GM10847 (cell line): ENCODE results near the gene MGAT5.

ENCODE experiments used
- POLR2A ChIP-seq: IDR thresholded peaks from 2 replicates; pipeline ENCODE4 v1.6.1; 2011; ENCODE audit not compliant: insufficient read length; ENCODE audit errors: extremely low read depth

MGAT5 gene

GRCh38 chr2:134226601-134227000 is 27.3 kb upstream of the MGAT5 start:
- no peak for TF ChIP-seq POLR2A

GRCh38 chr2:134227666-134228065 is 26.2 kb upstream of the MGAT5 start:
- TF ChIP-seq POLR2A, result no peak

GRCh38 chr2:134228493-134228903 is 25.4 kb upstream of the MGAT5 start:
- TF ChIP-seq POLR2A, result no peak

GRCh38 chr2:134229540-134229939 is 24.3 kb upstream of the MGAT5 start:
- TF ChIP-seq POLR2A, result no peak

- TF ChIP-seq POLR2A, result no peak
Observed at GRCh38 chr2:134230885-134231284, 23.0 kb upstream of the MGAT5 start.

GRCh38 chr2:134231301-134231964 is 22.4 kb upstream of the MGAT5 start:
- no peak for TF ChIP-seq POLR2A

GRCh38 chr2:134231965-134232340 is 21.9 kb upstream of the MGAT5 start:
- TF ChIP-seq POLR2A, result no peak

- no peak for TF ChIP-seq POLR2A
Observed at GRCh38 chr2:134232461-134232860, 21.4 kb upstream of the MGAT5 start.

GRCh38 chr2:134232868-134233727 is 20.8 kb upstream of the MGAT5 start:
- no peak for TF ChIP-seq POLR2A

- no peak for TF ChIP-seq POLR2A
Observed at GRCh38 chr2:134233728-134234136, 20.1 kb upstream of the MGAT5 start.

GRCh38 chr2:134234535-134234934 is 19.3 kb upstream of the MGAT5 start:
- TF ChIP-seq POLR2A, result no peak

- no peak for TF ChIP-seq POLR2A
Observed at GRCh38 chr2:134235510-134236144, 18.2 kb upstream of the MGAT5 start.

- no peak for TF ChIP-seq POLR2A
Observed at GRCh38 chr2:134238371-134238770, 15.5 kb upstream of the MGAT5 start.

- no peak for TF ChIP-seq POLR2A
Observed at GRCh38 chr2:134240061-134240460, 13.8 kb upstream of the MGAT5 start.

- no peak for TF ChIP-seq POLR2A
Observed at GRCh38 chr2:134241911-134242310, 12.0 kb upstream of the MGAT5 start.

GRCh38 chr2:134243244-134243643 is 10.6 kb upstream of the MGAT5 start:
- no peak for TF ChIP-seq POLR2A
